Kidney epithelial cell (primary cell): Measurements from ENCODE around the gene MAP1LC3A. TPM values are rescaled to one million over a fixed set of nuclear protein-coding genes. Genes with fewer than 3 reads are reported as not detected.
"Not testable (repeated sequence)": the region's sequence is repeated elsewhere in the genome, so short reads cannot be mapped to it uniquely, and the experiment has no call there.

ENCODE experiments used
- DNase-seq: peaks from one replicate; pipeline ENCODE4 v3.0.0-alpha.2; 2010; ENCODE audit warnings: low read depth
- H3K27me3 ChIP-seq: 2 replicates; pipeline ENCODE4 v1.6.0; 2011; ENCODE audit warnings: low read length; ENCODE audit not compliant: control insufficient read depth, insufficient read depth
- H3K36me3 ChIP-seq: 2 replicates; pipeline ENCODE4 v1.5.1; 2011; ENCODE audit warnings: low read length; ENCODE audit not compliant: control insufficient read depth, insufficient read depth
- H3K4me3 ChIP-seq: 2 replicates; pipeline ENCODE4 v1.5.1; 2011; ENCODE audit warnings: low read depth, mild to moderate bottlenecking, control low read depth, low read length
- total RNA-seq: library from RNA; depleted of rRNA; stranded (reverse); fragments of >200 nt; gene quantifications from 2 replicates; pipeline ENCODE4 v1.2.3, GENCODE V29; 2015
- TF ChIP-seq, protein P1 (sequence below): IDR thresholded peaks from 2 replicates; pipeline ENCODE4 v1.5.1; 2011; ENCODE audit warnings: mild to moderate bottlenecking, moderate library complexity, low read length, control low read depth, inconsistent platforms; ENCODE audit not compliant: insufficient read depth, poor library complexity, severe bottlenecking

Gene MAP1LC3A
- total RNA-seq, 1 donor from 2014 or later = 63.0 TPM

DNA sequence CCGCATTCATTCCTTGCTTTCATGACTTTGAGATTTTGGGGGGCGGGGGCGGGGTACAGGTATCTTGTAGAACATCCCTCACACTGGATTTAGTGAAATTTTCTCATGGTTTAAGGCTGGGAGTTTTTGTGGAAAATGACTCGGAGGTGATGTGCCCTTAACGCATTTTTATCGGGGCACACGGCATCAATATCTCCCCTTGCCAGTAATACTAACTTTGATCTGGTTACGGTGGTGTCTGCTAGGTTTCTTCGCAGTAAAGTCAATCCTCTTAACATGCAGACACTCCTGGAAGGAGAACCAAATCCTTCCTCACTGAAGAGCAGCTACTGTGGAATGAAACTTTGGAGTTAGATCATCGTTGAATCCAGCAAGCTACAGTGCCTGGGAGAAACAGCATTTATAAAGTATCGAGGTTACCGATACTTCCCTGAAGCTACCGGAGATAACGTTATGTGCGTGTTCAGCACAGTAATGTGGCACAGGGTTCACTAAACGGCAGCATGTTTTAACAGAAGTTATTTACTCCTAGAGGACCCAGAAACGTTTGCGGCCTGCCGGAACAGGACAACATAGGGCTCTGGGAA, 43.5 kb upstream of the MAP1LC3A start:
- H3K36me3 ChIP-seq = no peaks in the 10 kb centered on the region
- no peaks in the 10 kb centered on the region for H3K27me3 ChIP-seq
- no peak for DNase-seq
- TF ChIP-seq, protein P1, sequence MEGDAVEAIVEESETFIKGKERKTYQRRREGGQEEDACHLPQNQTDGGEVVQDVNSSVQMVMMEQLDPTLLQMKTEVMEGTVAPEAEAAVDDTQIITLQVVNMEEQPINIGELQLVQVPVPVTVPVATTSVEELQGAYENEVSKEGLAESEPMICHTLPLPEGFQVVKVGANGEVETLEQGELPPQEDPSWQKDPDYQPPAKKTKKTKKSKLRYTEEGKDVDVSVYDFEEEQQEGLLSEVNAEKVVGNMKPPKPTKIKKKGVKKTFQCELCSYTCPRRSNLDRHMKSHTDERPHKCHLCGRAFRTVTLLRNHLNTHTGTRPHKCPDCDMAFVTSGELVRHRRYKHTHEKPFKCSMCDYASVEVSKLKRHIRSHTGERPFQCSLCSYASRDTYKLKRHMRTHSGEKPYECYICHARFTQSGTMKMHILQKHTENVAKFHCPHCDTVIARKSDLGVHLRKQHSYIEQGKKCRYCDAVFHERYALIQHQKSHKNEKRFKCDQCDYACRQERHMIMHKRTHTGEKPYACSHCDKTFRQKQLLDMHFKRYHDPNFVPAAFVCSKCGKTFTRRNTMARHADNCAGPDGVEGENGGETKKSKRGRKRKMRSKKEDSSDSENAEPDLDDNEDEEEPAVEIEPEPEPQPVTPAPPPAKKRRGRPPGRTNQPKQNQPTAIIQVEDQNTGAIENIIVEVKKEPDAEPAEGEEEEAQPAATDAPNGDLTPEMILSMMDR = no peak
- peak overlapping the region; percentile 65 for H3K4me3 ChIP-seq

GRCh38 chr20:34515484-34516246, 42.9 kb upstream of the MAP1LC3A start:
- no peak for DNase-seq
- TF ChIP-seq, protein P1 = no peak
- H3K4me3 ChIP-seq = peak overlapping the region; percentile 65
- H3K27me3 ChIP-seq = no peaks in the 10 kb centered on the region
- H3K36me3 ChIP-seq = no peaks in the 10 kb centered on the region

DNA sequence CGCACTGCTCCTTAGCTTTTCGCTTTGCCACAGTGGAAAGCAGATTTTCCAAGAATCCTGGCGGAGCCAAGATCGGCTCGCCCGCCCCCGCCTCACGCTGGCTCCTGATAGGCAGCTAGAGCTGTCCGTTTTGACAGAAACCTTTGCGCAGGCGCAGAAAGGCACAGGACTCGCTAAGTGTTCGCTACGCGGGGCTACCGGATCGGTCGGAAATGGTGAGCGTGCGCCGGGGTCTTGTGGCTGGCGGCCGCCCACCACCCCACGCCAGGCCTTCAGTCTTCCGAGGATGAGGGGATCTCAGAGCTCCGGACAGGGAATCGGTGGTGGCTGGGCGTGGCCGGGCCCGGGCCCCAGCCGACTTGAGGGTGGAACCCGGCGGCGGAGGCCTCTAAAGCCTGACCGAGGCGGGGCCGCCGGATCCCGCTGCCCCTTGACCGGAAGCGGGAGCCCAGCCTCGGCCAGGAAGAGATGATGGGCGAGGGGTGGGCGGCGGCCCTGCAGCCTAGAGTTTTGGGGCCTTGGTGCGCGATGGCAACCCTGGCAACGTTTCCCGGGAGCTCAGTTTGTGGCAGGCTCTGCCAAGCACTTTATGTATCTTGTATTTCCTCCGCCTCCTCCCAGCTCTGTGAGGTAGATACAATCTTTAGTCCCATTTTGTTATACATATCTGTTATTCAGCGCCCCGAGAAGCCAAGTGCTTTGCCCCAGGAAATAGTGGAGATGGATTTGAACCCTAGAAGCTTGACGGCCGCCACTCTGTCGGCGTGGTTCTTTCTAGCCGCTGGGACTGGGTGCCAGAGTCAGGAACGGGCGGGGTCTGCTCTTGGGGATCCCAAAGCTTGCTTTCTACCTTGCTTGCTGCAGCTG, 42.0 kb upstream of the MAP1LC3A start, which contains the start of gene DYNLRB1:
Gene DYNLRB1 (plus strand): TSS at position 176 of the 867 bp plus-strand sequence. CDS start 37 bp downstream, at position 213.
- peak; percentile 69 for DNase-seq

GRCh38 chr20:34517114-34517505, 41.4 kb upstream of the MAP1LC3A start:
- Histone ChIP-seq H3K27me3 (no peaks in the 10 kb centered on the region), H3K36me3 (no peaks in the 10 kb centered on the region), H3K4me3 (peak overlapping the region; percentile 65)
- TF ChIP-seq, protein P1 = no peak
- no peak for DNase-seq

More for the DNA sequence above, 42.0 kb upstream of the MAP1LC3A start, which contains the start of gene DYNLRB1:
- peak within 1 kb of the TSS; percentile 65 for H3K4me3 ChIP-seq
- no peaks in the 10 kb centered on the region for H3K36me3 ChIP-seq
- H3K27me3 ChIP-seq = no peaks in the 10 kb centered on the region
- TF ChIP-seq, protein P1 = no peak

DNA sequence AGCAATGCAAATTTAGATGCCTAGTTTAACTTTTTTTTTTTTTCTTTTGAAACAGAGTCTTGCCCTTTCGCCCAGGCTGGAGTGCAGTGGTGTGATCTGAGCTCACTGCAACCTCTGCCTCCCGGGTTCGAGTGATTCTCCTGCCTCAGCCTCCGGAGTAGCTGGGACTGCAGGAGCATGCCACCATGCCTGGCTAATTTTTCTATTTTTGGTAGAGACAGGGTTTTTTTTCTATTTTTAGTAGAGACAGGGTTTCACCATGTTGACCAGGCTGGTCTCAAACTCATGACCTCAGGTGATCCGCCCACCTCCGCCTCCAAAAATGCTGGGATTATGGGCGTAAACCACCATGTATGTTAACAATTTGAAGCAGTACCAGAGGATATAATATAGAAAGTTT, 39.7 kb upstream of the MAP1LC3A start:
- not testable (repeated sequence) for H3K4me3 ChIP-seq, H3K27me3 ChIP-seq, DNase-seq, H3K36me3 ChIP-seq

DNA sequence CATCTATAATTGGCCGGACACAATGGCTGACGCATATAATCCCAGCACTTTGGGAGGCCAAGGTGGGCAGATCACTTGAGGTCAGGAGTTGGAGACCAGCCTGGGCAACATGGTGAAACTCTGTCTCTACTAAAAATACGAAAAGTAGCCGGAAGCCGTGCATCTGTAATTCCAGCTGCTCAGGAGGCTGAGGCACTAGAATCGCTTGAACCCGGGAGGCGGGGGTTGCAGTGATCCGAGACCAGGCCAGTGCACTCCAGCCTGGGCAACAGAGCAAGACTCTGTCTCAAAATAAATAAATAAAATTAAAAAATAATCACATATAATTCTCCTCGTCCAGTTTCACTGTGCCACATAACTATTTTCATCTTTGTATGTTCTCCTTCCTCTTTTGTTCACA, 38.7 kb upstream of the MAP1LC3A start:
- H3K36me3 ChIP-seq, DNase-seq, H3K27me3 ChIP-seq, H3K4me3 ChIP-seq: not testable (repeated sequence)
